Keratinocyte (primary cell): ENCODE measurements around the gene DDX49. TPM values are rescaled to one million over a fixed set of nuclear protein-coding genes. Genes with fewer than 3 reads are reported as not detected.

Experiments
- DNase-seq: peaks from one replicate; pipeline ENCODE4 v3.0.0-alpha.2; 2011; ENCODE audit warnings: low read depth, missing footprints, low spot score
- FAIRE-seq: peaks from 2 replicates; lab custom pipeline; 2011; peaks lifted over from hg19 to GRCh38; lab: Jason Lieb, UNC
- H2AFZ ChIP-seq: 2 replicates; pipeline ENCODE4 v1.6.0; 2012; ENCODE audit warnings: low read length, control low read depth, inconsistent platforms; ENCODE audit not compliant: control insufficient read depth
- H3K27ac ChIP-seq: 2 replicates; pipeline ENCODE4 v1.5.1; 2011; ENCODE audit warnings: low read length; ENCODE audit not compliant: control insufficient read depth, insufficient read depth
- H3K27me3 ChIP-seq: 3 replicates; pipeline ENCODE4 v1.6.0; 2011; ENCODE audit warnings: low read length; ENCODE audit not compliant: control insufficient read depth, insufficient read depth; ENCODE audit errors: extremely low read depth
- H3K36me3 ChIP-seq, 2 experiments: 2 replicates in 1 of 2; 3 replicates in 1 of 2; pipeline ENCODE4 v1.5.1; 2011; ENCODE audit warnings: low read length in 2 of 2, mild to moderate bottlenecking in 1 of 2; ENCODE audit not compliant: control insufficient read depth in 2 of 2, insufficient read depth in 2 of 2; ENCODE audit errors: extremely low read depth in 1 of 2
- H3K4me1 ChIP-seq: 3 replicates; pipeline ENCODE4 v1.5.1; 2011; ENCODE audit warnings: low read length; ENCODE audit not compliant: control insufficient read depth, insufficient read depth; ENCODE audit errors: extremely low read depth
- H3K4me2 ChIP-seq: 3 replicates; pipeline ENCODE4 v1.6.0; 2011; ENCODE audit warnings: low read depth, low read length; ENCODE audit not compliant: control insufficient read depth, insufficient read depth; ENCODE audit errors: extremely low read depth
- H3K4me3 ChIP-seq, 3 experiments: fragments of 200-600 bp in 1 of 3; sonication (generic) in 1 of 3; 2 replicates in 2 of 3; 3 replicates in 1 of 3; pipeline ENCODE4 v1.5.1; 2011 to 2016; ENCODE audit warnings: low read length in 3 of 3, mild to moderate bottlenecking in 3 of 3, control low read depth in 2 of 3, inconsistent platforms in 1 of 3, low read depth in 1 of 3, mixed read lengths in 1 of 3, mixed run types in 1 of 3, moderate library complexity in 1 of 3; ENCODE audit not compliant: control insufficient read depth in 2 of 3, insufficient read depth in 2 of 3; ENCODE audit errors: extremely low read depth in 1 of 3
- H3K79me2 ChIP-seq: 2 replicates; pipeline ENCODE4 v1.6.0; 2012; ENCODE audit warnings: low read length; ENCODE audit not compliant: control insufficient read depth, insufficient read depth
- H3K9ac ChIP-seq: 3 replicates; pipeline ENCODE4 v1.6.0; 2011; ENCODE audit warnings: low read length; ENCODE audit not compliant: control insufficient read depth, insufficient read depth; ENCODE audit errors: extremely low read depth
- H3K9me1 ChIP-seq: 3 replicates; pipeline ENCODE4 v1.6.0; 2011; ENCODE audit warnings: low read length; ENCODE audit not compliant: control insufficient read depth, insufficient read depth; ENCODE audit errors: extremely low read depth
- H3K9me3 ChIP-seq: 2 replicates; pipeline ENCODE4 v1.5.1; 2012; ENCODE audit warnings: low read depth, low read length; ENCODE audit not compliant: control insufficient read depth
- H4K20me1 ChIP-seq: 3 replicates; pipeline ENCODE4 v1.6.0; 2011; ENCODE audit warnings: low read length; ENCODE audit not compliant: control insufficient read depth, insufficient read depth; ENCODE audit errors: extremely low read depth
- CTCF ChIP-seq, 3 experiments: IDR thresholded peaks in 1 of 3; conservative IDR thresholded peaks in 1 of 3; optimal IDR thresholded peaks in 1 of 3; 2 replicates in 2 of 3; 3 replicates in 1 of 3; pipeline versions ENCODE3 to v1.5.1; 2011; ENCODE audit warnings: low read length in 3 of 3, mild to moderate bottlenecking in 3 of 3, moderate library complexity in 2 of 3, control low read depth in 1 of 3, inconsistent platforms in 1 of 3; ENCODE audit not compliant: insufficient read depth in 2 of 3; ENCODE audit errors: extremely low read depth in 1 of 3
- EZH2 ChIP-seq: IDR thresholded peaks from one replicate; pipeline ENCODE4 v1.6.1; 2012; ENCODE audit warnings: inconsistent platforms, mild to moderate bottlenecking, low read length, moderate library complexity
- dilution Hi-C: fragments of 300-500 bp; cut with MboI; formaldehyde crosslinking; loops from one replicate; pipeline ENCODE4 v1.7.0; 2020; ENCODE audit warnings: low sequenced_read_pairs; ENCODE audit not compliant: extremely low pct_ligation_motif_present
- polyA plus RNA-seq, 5 experiments: library from polyadenylated mRNA; depleted of rRNA in 3 of 5; stranded (reverse) in 3 of 5; stranded (forward) in 1 of 5; unstranded in 1 of 5; fragments of >200 nt; gene quantifications; 1 replicate in 1 of 5; 2 replicates in 3 of 5; 3 replicates in 1 of 5; pipeline versions ENCODE4 v1.2.1 to v1.2.3, GENCODE V29; 2011 to 2012; ENCODE audit warnings: missing spikeins in 2 of 5, low read depth in 1 of 5, low replicate concordance in 1 of 5

Gene DDX49
- polyA plus RNA-seq, 1 donor (not counting 4 experiments of a cell fraction or from before 2014, with no cell fraction given), result 39.2 TPM

- Histone ChIP-seq H3K36me3 (peaks cover 18 to 34% of the 10 kb centered on the region in 2 experiments), H4K20me1 (no peaks in the 10 kb centered on the region), H3K27ac (no peak overlapping the region), H2AFZ (no peak overlapping the region), H3K79me2 (no peaks in the 10 kb centered on the region), H3K9ac (no peak overlapping the region), H3K4me3 (no peak overlapping the region), H3K4me2 (no peak overlapping the region), H3K9me1 (no peaks in the 10 kb centered on the region), H3K9me3 (no peaks in the 10 kb centered on the region), H3K27me3 (no peaks in the 10 kb centered on the region), H3K4me1 (no peaks in the 10 kb centered on the region)
- TF ChIP-seq EZH2 (no peak), CTCF (optimal IDR thresholded peaks at IDR 0.05 in 1 of 3, IDR thresholded peaks at IDR 0.05 in 1 of 3, conservative IDR thresholded peaks at IDR 0.05 in 1 of 3; ENCODE audit: extremely low read depth in 1 of 3, insufficient read depth in 2 of 3, low read length in 3 of 3) (no peak)
- dilution Hi-C loops, result no loop called here
- FAIRE-seq, result no peak
- DNase-seq, result no peak
Observed at GRCh38 chr19:18903156-18904037, 16.1 kb upstream of the DDX49 start.

- peaks cover 23 to 37% of the 10 kb centered on the region in 2 experiments for H3K36me3 ChIP-seq
- H3K27me3 ChIP-seq, result no peaks in the 10 kb centered on the region
- no peak overlapping the region for H3K4me3 ChIP-seq
- no peaks in the 10 kb centered on the region for H3K79me2 ChIP-seq
- no peaks in the 10 kb centered on the region for H3K9me3 ChIP-seq
- no peak for FAIRE-seq
- no peaks in the 10 kb centered on the region for H3K4me1 ChIP-seq
- no peak overlapping the region for H2AFZ ChIP-seq
- no peak overlapping the region for H3K27ac ChIP-seq
- H3K4me2 ChIP-seq, result no peak overlapping the region
- H4K20me1 ChIP-seq, result no peaks in the 10 kb centered on the region
- no peak overlapping the region for H3K9ac ChIP-seq
- no peak for DNase-seq
- TF ChIP-seq CTCF (optimal IDR thresholded peaks at IDR 0.05 in 1 of 3, IDR thresholded peaks at IDR 0.05 in 1 of 3, conservative IDR thresholded peaks at IDR 0.05 in 1 of 3; ENCODE audit: extremely low read depth in 1 of 3, insufficient read depth in 2 of 3, low read length in 3 of 3) (no peak), EZH2 (no peak)
- dilution Hi-C loops, result no loop called here
- H3K9me1 ChIP-seq, result no peaks in the 10 kb centered on the region
Observed at GRCh38 chr19:18904334-18905057, 15.0 kb upstream of the DDX49 start.
